ENCODE data around the gene EIF4H. TPM values are rescaled to one million over a fixed set of nuclear protein-coding genes. Genes with fewer than 3 reads are reported as not detected.
A peak's percentile ranks its signal among the peaks of the same experiment; 100 is the strongest.

Gene EIF4H
- polyA plus RNA-seq, 2 of the 4 experiments (the other 2 are of a cell fraction), result 361 to 364 TPM

DNA sequence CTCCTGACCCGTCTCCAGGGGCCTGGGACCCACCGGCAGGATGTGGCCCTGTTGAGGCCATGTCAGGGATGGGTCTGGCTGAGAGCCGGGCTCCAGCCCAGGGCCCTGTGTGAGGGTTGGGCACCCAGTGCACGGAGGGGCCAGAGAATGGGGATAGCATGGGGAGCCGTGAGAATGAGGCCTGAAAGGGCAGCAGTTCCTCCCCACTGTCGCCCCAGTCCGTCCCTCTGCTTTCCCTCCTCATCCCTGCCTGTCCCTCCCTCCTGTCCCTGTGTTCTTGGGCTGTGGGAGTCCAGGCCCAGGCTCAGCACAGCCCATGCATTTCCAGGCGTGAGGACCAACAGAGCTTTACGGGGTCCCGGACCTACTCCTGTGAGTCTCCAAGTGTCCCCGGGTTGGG is 45.3 kb downstream of the EIF4H start (continued):
- no peak for TF ChIP-seq ATOH8 (CRISPR knock-in tag; IDR thresholded peaks at IDR 0.05; ENCODE audit: low read depth)
- TF ChIP-seq, protein P1, sequence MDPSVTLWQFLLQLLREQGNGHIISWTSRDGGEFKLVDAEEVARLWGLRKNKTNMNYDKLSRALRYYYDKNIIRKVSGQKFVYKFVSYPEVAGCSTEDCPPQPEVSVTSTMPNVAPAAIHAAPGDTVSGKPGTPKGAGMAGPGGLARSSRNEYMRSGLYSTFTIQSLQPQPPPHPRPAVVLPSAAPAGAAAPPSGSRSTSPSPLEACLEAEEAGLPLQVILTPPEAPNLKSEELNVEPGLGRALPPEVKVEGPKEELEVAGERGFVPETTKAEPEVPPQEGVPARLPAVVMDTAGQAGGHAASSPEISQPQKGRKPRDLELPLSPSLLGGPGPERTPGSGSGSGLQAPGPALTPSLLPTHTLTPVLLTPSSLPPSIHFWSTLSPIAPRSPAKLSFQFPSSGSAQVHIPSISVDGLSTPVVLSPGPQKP (IDR thresholded peaks at IDR 0.05; ENCODE audit: low read depth, low read length), result no peak
- no peak for TF ChIP-seq RFX5 (IDR thresholded peaks at IDR 0.05)
- TF ChIP-seq EHF (CRISPR knock-in tag; IDR thresholded peaks at IDR 0.05), result no peak
- no peak for TF ChIP-seq HOXB5 (CRISPR knock-in tag; IDR thresholded peaks at IDR 0.05)

DNA sequence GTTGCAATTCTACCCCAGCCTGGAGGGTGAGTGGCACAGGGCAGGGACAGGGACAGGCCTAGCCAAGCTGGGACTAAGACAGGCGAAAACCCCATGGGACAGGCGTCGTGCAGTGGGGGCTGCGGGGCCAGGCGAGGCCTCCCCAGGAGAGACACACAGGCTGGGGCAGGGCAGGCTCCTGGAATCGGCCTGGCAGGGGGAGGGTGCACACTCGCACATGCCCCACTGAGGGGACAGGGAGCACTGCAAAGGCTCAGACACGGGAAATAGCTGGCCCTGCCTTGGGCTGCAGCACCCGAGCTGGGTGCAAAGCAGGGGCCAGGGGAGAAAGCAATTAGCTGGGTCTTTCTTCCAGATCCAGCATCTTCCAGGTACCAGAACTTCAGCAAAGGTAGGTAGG is 46.1 kb downstream of the EIF4H start:
- 71% methylated on average over 7 of the region's 9 CpGs for WGBS (ENCODE audit: missing lambda C conversion rate)
- Histone ChIP-seq H3K4me1 (peaks cover 18% of the 10 kb centered on the region), H3K4me3 (no peak overlapping the region), H3K27ac (peak overlapping the region; percentile 74 to 83), H3K9me3 (no peaks in the 10 kb centered on the region), H3K4me2 (peak overlapping the region; percentile 56)
- peak; percentile 34 to 39 for ATAC-seq
- DNase-seq (ENCODE audit: low read depth in 1 of 2, low spot score in 1 of 2), result no peak
- CTCF ChIA-PET, result interaction anchor here (1.1 to 28.4 kb wide), 5 partner anchors 9 to 177 kb away, joined by 3 to 684 read pairs (median 4); no protein-coding TSS in a partner anchor
- no peak for FAIRE-seq
- TF ChIP-seq ATOH8 (CRISPR knock-in tag; IDR thresholded peaks at IDR 0.05; ENCODE audit: low read depth) (no peak), RAD21 (conservative IDR thresholded peaks at IDR 0.05 in 1 of 2, IDR thresholded peaks at IDR 0.05 in 1 of 2) (no peak), REST (IDR thresholded peaks at IDR 0.05) (no peak), FOSL2 (IDR thresholded peaks at IDR 0.05) (no peak), FOSL2 (CRISPR knock-in tag; IDR thresholded peaks at IDR 0.05) (no peak), NPAS2 (CRISPR knock-in tag; IDR thresholded peaks at IDR 0.05; ENCODE audit: borderline replicate concordance) (no peak), HOXB13 (CRISPR knock-in tag; IDR thresholded peaks at IDR 0.05; ENCODE audit: low read depth) (no peak)
- TF ChIP-seq, protein P2, sequence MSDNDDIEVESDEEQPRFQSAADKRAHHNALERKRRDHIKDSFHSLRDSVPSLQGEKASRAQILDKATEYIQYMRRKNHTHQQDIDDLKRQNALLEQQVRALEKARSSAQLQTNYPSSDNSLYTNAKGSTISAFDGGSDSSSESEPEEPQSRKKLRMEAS (IDR thresholded peaks at IDR 0.05), result no peak
- POLR2A ChIA-PET, result interaction anchor here (0.6 to 1.3 kb wide), 2 partner anchors 9 to 10 kb away, joined by 3 to 4 read pairs; partner anchors contain the start of gene LAT2

DNA sequence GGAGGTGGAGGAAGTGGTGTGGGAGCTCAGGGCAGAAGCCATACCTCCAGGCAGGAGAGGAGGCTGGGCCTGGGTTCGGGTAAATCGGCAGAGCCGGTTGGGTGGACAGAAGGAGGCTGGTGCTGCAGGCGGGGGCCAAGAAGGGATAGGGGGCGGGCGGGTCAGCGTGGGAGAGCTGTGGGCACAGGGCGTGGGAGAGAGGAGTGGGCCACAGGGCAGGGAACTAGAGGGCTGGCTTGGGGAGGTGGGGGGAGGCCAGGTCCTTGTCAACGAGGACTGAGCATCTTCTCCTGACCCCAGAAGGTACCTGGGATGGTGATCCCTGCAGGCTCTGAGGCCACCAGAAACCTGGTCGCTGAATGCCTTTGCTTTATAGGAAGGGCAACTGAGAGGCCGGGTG is 47.6 kb downstream of the EIF4H start:
- 92% methylated on average over 8 of the region's 11 CpGs for WGBS (ENCODE audit: missing lambda C conversion rate)
- no peak for ATAC-seq
- TF ChIP-seq FOXS1 (CRISPR knock-in tag; IDR thresholded peaks at IDR 0.05), result no peak
- no peak for TF ChIP-seq RARB (CRISPR knock-in tag; IDR thresholded peaks at IDR 0.05)
- no peak for TF ChIP-seq HOXB5 (CRISPR knock-in tag; IDR thresholded peaks at IDR 0.05)
- no peak for TF ChIP-seq ESRRA (IDR thresholded peaks at IDR 0.05; ENCODE audit: borderline replicate concordance, low read length)
- no peak for TF ChIP-seq FOSL2 (IDR thresholded peaks at IDR 0.05)
- TF ChIP-seq FOSL2 (CRISPR knock-in tag; IDR thresholded peaks at IDR 0.05), result no peak
- TF ChIP-seq RCOR1 (IDR thresholded peaks at IDR 0.05; ENCODE audit: low read depth, low read length), result no peak
- no peak for TF ChIP-seq TFCP2L1 (CRISPR knock-in tag; IDR thresholded peaks at IDR 0.05)
- TF ChIP-seq EHF (CRISPR knock-in tag; IDR thresholded peaks at IDR 0.05), result no peak
- no peak for TF ChIP-seq HOXA7 (CRISPR knock-in tag; IDR thresholded peaks at IDR 0.05)
- TF ChIP-seq CHD4 (IDR thresholded peaks at IDR 0.05; ENCODE audit: borderline replicate concordance), result no peak
- no peak for TF ChIP-seq CBX8 (IDR thresholded peaks at IDR 0.05)
- TF ChIP-seq, protein P3, sequence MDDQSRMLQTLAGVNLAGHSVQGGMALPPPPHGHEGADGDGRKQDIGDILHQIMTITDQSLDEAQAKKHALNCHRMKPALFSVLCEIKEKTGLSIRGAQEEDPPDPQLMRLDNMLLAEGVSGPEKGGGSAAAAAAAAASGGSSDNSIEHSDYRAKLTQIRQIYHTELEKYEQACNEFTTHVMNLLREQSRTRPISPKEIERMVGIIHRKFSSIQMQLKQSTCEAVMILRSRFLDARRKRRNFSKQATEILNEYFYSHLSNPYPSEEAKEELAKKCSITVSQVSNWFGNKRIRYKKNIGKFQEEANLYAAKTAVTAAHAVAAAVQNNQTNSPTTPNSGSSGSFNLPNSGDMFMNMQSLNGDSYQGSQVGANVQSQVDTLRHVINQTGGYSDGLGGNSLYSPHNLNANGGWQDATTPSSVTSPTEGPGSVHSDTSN (IDR thresholded peaks at IDR 0.05), result no peak
- no peak for TF ChIP-seq NFE2L2 (conservative IDR thresholded peaks at IDR 0.05; ENCODE audit: low read length)
- no peak for TF ChIP-seq HES2 (IDR thresholded peaks at IDR 0.05)
- TF ChIP-seq MYC (IDR thresholded peaks at IDR 0.05; ENCODE audit: borderline replicate concordance, low read length), result no peak
- no peak for TF ChIP-seq KDM1A (IDR thresholded peaks at IDR 0.05; ENCODE audit: low read depth)
- no peak for TF ChIP-seq FOSB (CRISPR knock-in tag; IDR thresholded peaks at IDR 0.05)
- no peak for TF ChIP-seq E2F6 (IDR thresholded peaks at IDR 0.05; ENCODE audit: borderline replicate concordance, low read depth)

More for the DNA sequence above, 47.6 kb downstream of the EIF4H start:
- DNase-seq (ENCODE audit: low read depth in 1 of 2, low spot score in 1 of 2) (no peak), FAIRE-seq (no peak)
- CTCF ChIA-PET, result interaction anchor here (1.4 to 28.4 kb wide), 3 partner anchors 16 to 175 kb away, joined by 4 to 684 read pairs (median 92); no protein-coding TSS in a partner anchor
- H3K9me3 ChIP-seq, result no peaks in the 10 kb centered on the region
- no peak overlapping the region; the same call in 2 of the 3 replicates for H3K4me2 ChIP-seq
- no peak overlapping the region for H3K4me3 ChIP-seq
- H3K27ac ChIP-seq, result peak overlapping the region; percentile 74 to 83
- POLR2A ChIA-PET, result no interaction called here
- H3K4me1 ChIP-seq, result peaks cover 18% of the 10 kb centered on the region
